WTC11 (cell line): Measurements from ENCODE around the gene PARD6A. TPM values are rescaled to one million over a fixed set of nuclear protein-coding genes. Genes with fewer than 3 reads are reported as not detected.
"Not testable (repeated sequence)": the region's sequence is repeated elsewhere in the genome, so short reads cannot be mapped to it uniquely, and the experiment has no call there.

Experiments used
- ATAC-seq: fragments of 200-7000 bp; cut with Tn5 transposase; 2 replicates; pipeline ENCODE4 v1.10.0; 2021; ENCODE audit warnings: mild to moderate bottlenecking, moderate library complexity
- CTCF ChIA-PET: fragments of 300-600 bp; sonication (Branson Sonifier 250); formaldehyde crosslinking; loops from one replicate; lab custom pipeline; 2021; ENCODE audit warnings: antibody characterized with exemption; lab: Charles Lee
- POLR2A ChIA-PET: fragments of 350-600 bp; sonication (Branson Sonifier 250); formaldehyde crosslinking; loops from one replicate; lab custom pipeline; 2021; ENCODE audit warnings: antibody characterized with exemption; lab: Charles Lee
- DNase-seq: peaks from one replicate; pipeline ENCODE4 v3.0.0; 2021; ENCODE audit warnings: low spot score
- H3K27ac Mint-ChIP-seq: 2 replicates; pipeline ENCODE4 v1.8.0; 2021; ENCODE audit warnings: mixed read lengths
- H3K27me3 Mint-ChIP-seq: 2 replicates; pipeline ENCODE4 v1.8.0; 2021; ENCODE audit warnings: low read depth, mild to moderate bottlenecking, moderate library complexity, mixed read lengths
- H3K36me3 Mint-ChIP-seq: 2 replicates; pipeline ENCODE4 v1.8.0; 2021; ENCODE audit warnings: mixed read lengths
- H3K4me1 Mint-ChIP-seq: 2 replicates; pipeline ENCODE4 v1.8.0; 2022; ENCODE audit warnings: mixed read lengths
- H3K4me3 Mint-ChIP-seq: 2 replicates; pipeline ENCODE4 v1.8.0; 2021; ENCODE audit warnings: mild to moderate bottlenecking, moderate library complexity, mixed read lengths
- H3K9me3 Mint-ChIP-seq: 2 replicates; pipeline ENCODE4 v1.8.0; 2021; ENCODE audit warnings: mixed read lengths
- E2F4 ChIP-seq: sonication (generic); formaldehyde crosslinking; IDR thresholded peaks from 2 replicates; pipeline ENCODE4 v1.8.1; 2022; ENCODE audit warnings: low read depth, mild to moderate bottlenecking, moderate library complexity, missing genetic modification reagents, borderline replicate concordance
- ERG ChIP-seq: fragments of 250-450 bp; sonication (Bioruptor Pico); IDR thresholded peaks from 2 replicates; pipeline ENCODE4 v1.8.0; 2021; ENCODE audit warnings: mild to moderate bottlenecking
- ESRRA ChIP-seq: sonication (generic); formaldehyde crosslinking; IDR thresholded peaks from 2 replicates; pipeline ENCODE4 v1.8.1; 2022; ENCODE audit warnings: mild to moderate bottlenecking, missing genetic modification reagents, borderline replicate concordance
- FOXJ3 ChIP-seq: sonication (generic); formaldehyde crosslinking; IDR thresholded peaks from 2 replicates; pipeline ENCODE4 v1.9.0; 2021; ENCODE audit warnings: missing genetic modification reagents, mild to moderate bottlenecking, borderline replicate concordance
- FOXP1 ChIP-seq: sonication (generic); formaldehyde crosslinking; IDR thresholded peaks from 2 replicates; pipeline ENCODE4 v1.8.0; 2022; ENCODE audit warnings: missing genetic modification reagents, mild to moderate bottlenecking, moderate library complexity, borderline replicate concordance
- HMGA2 ChIP-seq: fragments of 250-450 bp; sonication (Bioruptor Pico); IDR thresholded peaks from 2 replicates; pipeline ENCODE4 v1.4.0; 2021; ENCODE audit warnings: mild to moderate bottlenecking, moderate library complexity
- IRF1 ChIP-seq: sonication (generic); formaldehyde crosslinking; IDR thresholded peaks from 2 replicates; pipeline ENCODE4 v1.8.0; 2023; ENCODE audit warnings: missing genetic modification reagents
- NFE2L1 ChIP-seq: sonication (generic); formaldehyde crosslinking; IDR thresholded peaks from 2 replicates; pipeline ENCODE4 v1.8.1; 2023; ENCODE audit warnings: missing genetic modification reagents
- NR2C2 ChIP-seq: sonication (generic); formaldehyde crosslinking; IDR thresholded peaks from 2 replicates; pipeline ENCODE4 v1.8.0; 2022; ENCODE audit warnings: mild to moderate bottlenecking, missing genetic modification reagents
- SP1 ChIP-seq: sonication (generic); formaldehyde crosslinking; conservative IDR thresholded peaks from 2 replicates; pipeline ENCODE4 v1.8.1; 2022; ENCODE audit warnings: missing genetic modification reagents
- USF1 ChIP-seq: sonication (generic); formaldehyde crosslinking; IDR thresholded peaks from 2 replicates; pipeline ENCODE4 v1.8.0; 2022; ENCODE audit warnings: mild to moderate bottlenecking, missing genetic modification reagents
- ZBTB21 ChIP-seq: sonication (generic); formaldehyde crosslinking; IDR thresholded peaks from 2 replicates; pipeline ENCODE4 v1.8.1; 2023; ENCODE audit warnings: mild to moderate bottlenecking, missing genetic modification reagents, borderline replicate concordance
- ZNF219 ChIP-seq: sonication (generic); formaldehyde crosslinking; IDR thresholded peaks from 2 replicates; pipeline ENCODE4 v1.8.0; 2023; ENCODE audit warnings: missing genetic modification reagents, mild to moderate bottlenecking, borderline replicate concordance
- total RNA-seq: library from RNA; stranded (reverse); gene quantifications from 3 replicates; pipeline ENCODE4 v1.2.3, GENCODE V29; 2021

The PARD6A gene
- total RNA-seq, 1 experiment from 2014 or later: 17.1 TPM

- TF ChIP-seq ZBTB21 (no peak), IRF1 (CRISPR knock-in tag) (no peak), E2F4 (CRISPR knock-in tag) (no peak), ZNF219 (CRISPR knock-in tag) (no peak), ERG (no peak), ESRRA (CRISPR knock-in tag) (no peak), SP1 (no peak), NFE2L1 (CRISPR knock-in tag) (no peak)
- ChIA-PET CTCF (interaction anchor here (1.0 kb wide), 1 partner anchor 131 kb away, joined by 3 read pairs; no protein-coding TSS in a partner anchor), POLR2A (no interaction called here)
- ATAC-seq (no peak), DNase-seq (no peak)
- Mint-ChIP-seq H3K27me3 (no peaks in the 10 kb centered on the region), H3K9me3 (no peaks in the 10 kb centered on the region), H3K36me3 (peaks cover 16% of the 10 kb centered on the region), H3K4me3 (no peak overlapping the region), H3K4me1 (no peaks in the 10 kb centered on the region), H3K27ac (no peak overlapping the region)
Measured at GRCh38 chr16:67685388-67686112, 24.8 kb downstream of the PARD6A start.

GRCh38 chr16:67693517-67694285, 32.9 kb downstream of the PARD6A start:
- not testable (repeated sequence) for H3K4me3 Mint-ChIP-seq, H3K9me3 Mint-ChIP-seq, H3K36me3 Mint-ChIP-seq, H3K27me3 Mint-ChIP-seq, DNase-seq, H3K27ac Mint-ChIP-seq, H3K4me1 Mint-ChIP-seq, ATAC-seq
- POLR2A ChIA-PET: interaction anchor here (0.7 kb wide), 1 partner anchor 112 kb away, joined by 3 read pairs; no protein-coding TSS in a partner anchor
- CTCF ChIA-PET: interaction anchor here (1.8 kb wide), 1 partner anchor 123 kb away, joined by 7 read pairs; no protein-coding TSS in a partner anchor

GRCh38 chr16:67694611-67695010, 33.9 kb downstream of the PARD6A start:
- DNase-seq (no peak), ATAC-seq (no peak)
- ChIA-PET CTCF (interaction anchor here (0.6 to 0.9 kb wide), 2 partner anchors 27 to 799 kb away, joined by 3 to 5 read pairs; no protein-coding TSS in a partner anchor), POLR2A (interaction anchor here (0.6 kb wide), 2 partner anchors 18 to 25 kb away, joined by 3 to 4 read pairs; no protein-coding TSS in a partner anchor)
- no peak for TF ChIP-seq USF1 (CRISPR knock-in tag)
- TF ChIP-seq NR2C2: no peak
- TF ChIP-seq ZNF219 (CRISPR knock-in tag): no peak
- TF ChIP-seq FOXP1: no peak
- no peak for TF ChIP-seq ZBTB21
- TF ChIP-seq FOXJ3 (CRISPR knock-in tag): no peak
- no peak for TF ChIP-seq HMGA2 (CRISPR knock-in tag)
- no peak overlapping the region for H3K4me3 Mint-ChIP-seq
- H3K4me1 Mint-ChIP-seq: no peaks in the 10 kb centered on the region
- H3K27me3 Mint-ChIP-seq: no peaks in the 10 kb centered on the region
- peaks cover 6% of the 10 kb centered on the region; the same call in 1 of the 2 replicates for H3K36me3 Mint-ChIP-seq
- no peak overlapping the region; the same call in 1 of the 2 replicates for H3K27ac Mint-ChIP-seq
- no peaks in the 10 kb centered on the region for H3K9me3 Mint-ChIP-seq
